SKM-1 treated with dmso at 0.1 percent for 144 hours (cell line): ENCODE measurements around the gene GPC1.

ENCODE experiments used
- DNase-seq: peaks from one replicate; lab custom pipeline; 2025; ENCODE audit not compliant: unreplicated experiment; lab: John Stamatoyannopoulos, UW

The GPC1 gene

DNA sequence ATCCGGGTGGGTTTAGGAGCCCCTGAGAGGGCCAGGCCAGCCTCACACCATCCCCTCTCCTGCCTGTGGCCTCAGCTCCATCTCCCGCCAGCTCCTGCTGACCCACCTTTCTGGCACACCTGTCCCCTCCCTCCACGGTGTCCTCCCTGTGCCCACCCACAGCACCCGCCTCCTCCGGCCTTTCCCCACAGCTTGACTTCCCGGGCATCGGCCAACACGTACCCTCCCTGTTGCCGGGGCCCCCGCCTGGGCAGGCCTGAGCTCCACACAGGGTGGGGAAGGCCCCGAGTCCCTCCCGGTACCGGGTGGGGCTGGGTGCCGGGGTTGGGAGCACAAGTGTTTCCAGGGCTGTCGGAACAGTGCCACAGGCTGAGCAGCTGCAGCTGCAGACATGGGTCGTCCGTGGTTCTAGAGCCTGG, 6.5 kb downstream of the GPC1 start:
- no peak for DNase-seq

DNA sequence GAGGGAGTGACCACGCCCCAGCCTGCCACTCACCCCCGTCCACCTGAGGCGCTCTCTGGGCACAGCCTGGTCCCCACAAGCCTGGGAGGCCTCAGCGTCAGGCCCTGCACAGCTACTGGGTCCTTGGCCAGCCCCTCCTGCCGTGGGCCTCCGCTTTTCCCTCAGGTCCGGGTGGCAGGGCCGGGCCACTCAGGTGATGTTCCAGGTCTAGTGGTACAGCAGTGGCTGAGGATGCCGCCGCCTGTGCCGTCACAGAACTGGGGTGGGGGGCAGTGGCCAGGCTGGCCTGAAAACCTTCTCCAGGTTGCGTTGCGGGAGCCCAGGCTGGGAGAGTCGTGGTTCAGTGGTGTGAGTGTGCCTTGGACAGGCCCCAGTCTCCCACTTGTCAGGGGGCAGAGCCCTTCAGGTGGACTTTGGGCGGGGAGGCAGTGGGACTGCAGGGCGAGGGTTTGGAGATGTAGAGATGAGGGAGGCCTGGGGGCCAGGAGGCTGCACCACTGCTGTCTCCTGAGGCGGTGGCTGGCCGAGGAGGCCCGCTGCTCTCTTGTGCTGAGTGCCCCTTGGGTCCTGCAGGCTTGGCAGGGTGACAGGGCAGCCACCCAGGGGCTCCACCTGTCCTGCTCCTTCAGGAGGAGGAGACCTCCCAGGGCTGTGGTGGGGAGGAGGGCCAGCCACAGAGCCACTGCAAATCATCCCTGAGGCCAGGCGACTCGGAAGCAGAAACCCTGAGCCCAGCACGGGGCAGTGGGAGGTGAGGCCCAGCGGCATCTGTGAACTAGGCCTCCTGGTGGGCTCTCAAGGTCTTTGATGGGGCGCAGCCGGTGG, 7.6 kb downstream of the GPC1 start:
- DNase-seq, result no peak

DNA sequence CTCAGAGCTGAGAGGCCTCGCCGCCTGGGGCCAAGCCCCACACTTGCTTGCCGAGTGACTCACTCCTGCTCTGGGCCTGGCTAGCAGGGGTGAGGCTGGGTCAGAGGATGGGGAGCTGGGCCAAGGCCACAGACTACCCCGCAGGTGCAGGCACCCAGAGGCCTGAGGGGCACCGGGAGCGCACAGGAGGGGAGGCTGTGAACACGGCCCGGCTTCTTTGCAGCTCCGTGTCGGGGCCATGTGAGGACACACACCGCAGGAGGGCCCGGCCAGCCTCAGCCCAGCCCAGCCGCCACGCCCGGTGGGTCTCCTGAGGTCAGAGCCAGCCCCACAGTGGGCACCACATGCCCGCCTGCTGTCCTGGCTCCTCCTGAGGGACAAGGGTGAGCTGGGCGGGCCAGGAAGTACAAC, 8.4 kb downstream of the GPC1 start:
- DNase-seq, result no peak

DNA sequence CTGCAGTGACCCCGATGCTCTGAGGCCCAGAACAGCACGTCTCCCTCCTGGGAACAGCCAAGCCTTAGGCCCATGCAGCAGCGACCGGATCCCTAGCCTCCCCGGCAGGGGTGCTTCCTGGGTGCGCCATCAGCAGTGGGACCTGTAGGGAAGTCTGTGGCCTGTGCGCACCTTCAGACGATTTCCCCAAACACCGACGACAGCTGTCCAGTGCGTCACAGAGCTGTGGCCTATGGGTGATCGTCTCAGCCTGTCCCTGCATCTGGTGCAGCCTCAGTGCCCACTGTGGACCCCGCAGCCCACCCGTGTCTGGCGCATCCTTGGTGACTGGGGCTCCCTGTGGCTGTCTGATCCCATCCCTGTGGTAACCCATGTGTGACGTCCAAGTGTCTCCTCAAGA, 9.0 kb downstream of the GPC1 start:
- DNase-seq, result no peak

DNA sequence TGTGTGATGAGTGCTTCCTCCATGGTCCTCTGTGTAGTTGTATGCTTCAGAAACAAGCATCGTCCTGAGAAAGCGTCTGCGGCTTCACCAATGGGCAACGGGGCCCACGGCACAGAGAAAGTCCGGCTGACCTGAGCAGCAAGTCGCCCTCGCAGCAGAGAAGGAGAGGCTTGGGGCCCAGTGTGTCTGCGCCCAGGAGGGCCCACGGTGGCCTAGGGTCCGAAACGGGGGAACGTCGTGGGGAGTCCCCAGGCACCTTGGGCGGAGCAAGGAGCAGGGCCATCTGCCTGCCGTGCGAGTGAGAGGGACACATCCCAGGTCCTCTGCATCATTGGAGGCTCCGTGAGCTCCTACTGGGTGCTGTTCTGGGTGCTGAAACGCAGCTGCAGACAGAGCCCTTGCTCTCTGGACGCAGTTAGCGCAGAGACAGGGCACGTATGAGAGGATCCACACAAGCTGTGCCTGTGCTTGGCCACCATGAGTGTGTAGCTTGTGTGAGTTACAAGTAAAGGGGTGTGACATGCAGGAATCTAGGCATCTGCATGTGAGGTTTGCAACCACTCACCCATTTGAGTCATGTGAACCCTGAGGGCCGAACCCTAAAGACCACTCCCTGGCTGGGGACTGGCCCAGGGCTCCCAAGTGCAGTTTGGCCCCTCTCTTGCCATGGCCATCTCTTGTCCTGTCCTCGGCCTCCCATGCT, 10.6 kb downstream of the GPC1 start:
- DNase-seq, result no peak

DNA sequence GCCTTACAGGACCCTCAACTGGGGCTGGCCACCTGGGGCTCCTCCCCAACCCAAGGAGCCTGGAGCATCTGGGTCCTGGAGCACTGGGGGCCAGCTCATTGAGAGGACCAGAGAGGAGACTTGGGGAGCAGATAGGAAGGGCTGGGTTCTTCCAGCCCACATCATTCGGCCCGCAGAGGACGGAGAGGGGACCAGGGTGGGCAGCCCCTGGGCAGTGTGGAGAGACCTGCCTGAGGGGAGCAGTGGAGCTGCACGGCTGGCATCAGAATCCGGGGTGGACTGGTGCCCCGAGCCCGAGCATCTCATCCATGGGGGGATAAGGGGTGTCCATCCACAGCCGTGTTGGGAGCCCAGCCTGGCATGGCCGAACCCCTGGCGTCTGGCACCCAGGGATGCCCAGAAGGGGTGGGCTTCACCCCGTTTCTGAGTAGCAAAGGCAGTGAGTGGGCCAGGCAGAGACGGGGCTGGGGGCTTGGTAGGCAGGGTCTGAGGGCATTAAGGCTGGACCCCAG, 11.3 kb downstream of the GPC1 start:
- no peak for DNase-seq

DNA sequence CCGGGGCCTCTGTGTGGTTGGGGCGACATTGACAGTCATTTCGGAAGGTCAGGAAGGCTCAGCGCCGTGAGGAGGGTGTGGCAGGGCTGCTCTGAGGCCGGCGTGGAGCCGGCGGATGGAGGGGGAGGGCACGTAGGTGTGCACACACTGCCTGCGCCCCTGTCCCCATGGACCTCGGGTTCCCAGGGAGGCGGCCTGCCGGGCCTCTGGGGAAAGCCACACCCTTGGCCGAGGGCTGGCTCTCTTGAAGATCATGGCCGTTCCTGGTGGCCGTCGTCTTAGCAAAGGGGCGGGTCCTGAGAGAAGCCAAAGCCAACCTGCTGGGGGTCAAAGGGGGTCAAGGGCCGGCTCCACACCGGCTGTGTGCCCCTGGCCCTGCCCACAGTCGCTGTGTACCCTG, 11.9 kb downstream of the GPC1 start:
- no peak for DNase-seq

DNA sequence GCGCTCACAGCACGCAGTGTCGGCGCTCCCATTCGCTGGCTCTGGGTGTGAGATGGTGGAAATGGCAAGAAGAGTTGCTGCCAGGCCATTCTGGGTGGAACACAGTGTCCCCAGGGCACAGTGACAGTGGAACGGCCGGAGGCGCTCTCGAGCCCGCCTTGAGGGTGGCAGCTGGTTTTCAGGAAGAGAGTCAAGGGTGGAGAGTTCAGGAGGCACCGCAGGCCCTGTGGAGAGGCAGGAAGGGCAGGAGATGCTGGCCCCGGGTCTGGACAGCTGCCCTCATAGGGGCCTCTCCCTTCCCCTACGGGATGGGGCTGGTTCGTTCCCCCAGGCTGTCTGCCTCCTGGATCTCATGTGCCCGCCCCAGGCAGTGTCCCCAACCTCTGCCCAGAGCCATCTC, 12.5 kb downstream of the GPC1 start:
- DNase-seq, result no peak

DNA sequence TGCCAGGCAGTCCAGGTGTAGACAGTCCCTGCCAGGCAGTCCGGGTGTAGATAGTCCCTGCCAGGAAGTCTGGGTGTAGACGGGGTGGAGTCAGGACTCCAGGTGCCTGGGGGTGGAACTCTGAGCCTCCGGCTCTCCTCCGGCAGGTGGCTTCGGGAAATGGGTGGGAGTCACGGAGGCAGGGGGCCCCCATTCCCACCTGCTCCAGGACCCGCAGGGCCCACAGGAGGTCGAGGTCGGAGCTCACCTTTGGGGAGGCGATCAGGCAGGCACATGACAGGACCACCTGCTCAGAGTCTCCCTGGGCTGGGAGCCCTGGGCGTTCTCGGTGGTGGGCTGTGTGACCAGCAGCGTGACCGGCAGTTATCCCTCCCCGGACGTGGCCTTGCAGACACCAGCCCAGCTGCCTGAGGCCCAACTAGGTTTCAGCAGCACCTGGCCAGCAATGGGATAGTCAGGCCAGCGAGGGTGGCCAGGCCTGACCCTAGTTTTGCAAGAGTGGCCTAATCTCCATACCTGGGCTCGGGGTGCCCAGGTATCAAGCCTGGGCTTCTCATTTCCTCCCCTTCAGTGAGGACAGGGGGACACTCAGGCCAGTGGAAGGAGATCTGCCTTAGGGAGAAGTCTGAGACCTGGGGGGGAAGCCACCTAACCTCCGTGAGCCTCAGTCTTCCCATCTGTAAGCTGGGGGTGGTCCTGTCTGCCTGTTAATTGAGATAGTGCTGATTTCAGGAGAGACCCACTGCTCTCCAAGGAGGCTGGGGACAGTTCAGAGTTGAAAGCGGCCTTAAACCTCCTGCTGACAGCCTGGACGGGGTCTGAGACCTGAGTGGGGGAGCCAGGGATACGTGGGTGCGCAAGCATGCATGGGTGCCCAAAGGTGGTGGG, 13.2 kb downstream of the GPC1 start:
- no peak for DNase-seq

DNA sequence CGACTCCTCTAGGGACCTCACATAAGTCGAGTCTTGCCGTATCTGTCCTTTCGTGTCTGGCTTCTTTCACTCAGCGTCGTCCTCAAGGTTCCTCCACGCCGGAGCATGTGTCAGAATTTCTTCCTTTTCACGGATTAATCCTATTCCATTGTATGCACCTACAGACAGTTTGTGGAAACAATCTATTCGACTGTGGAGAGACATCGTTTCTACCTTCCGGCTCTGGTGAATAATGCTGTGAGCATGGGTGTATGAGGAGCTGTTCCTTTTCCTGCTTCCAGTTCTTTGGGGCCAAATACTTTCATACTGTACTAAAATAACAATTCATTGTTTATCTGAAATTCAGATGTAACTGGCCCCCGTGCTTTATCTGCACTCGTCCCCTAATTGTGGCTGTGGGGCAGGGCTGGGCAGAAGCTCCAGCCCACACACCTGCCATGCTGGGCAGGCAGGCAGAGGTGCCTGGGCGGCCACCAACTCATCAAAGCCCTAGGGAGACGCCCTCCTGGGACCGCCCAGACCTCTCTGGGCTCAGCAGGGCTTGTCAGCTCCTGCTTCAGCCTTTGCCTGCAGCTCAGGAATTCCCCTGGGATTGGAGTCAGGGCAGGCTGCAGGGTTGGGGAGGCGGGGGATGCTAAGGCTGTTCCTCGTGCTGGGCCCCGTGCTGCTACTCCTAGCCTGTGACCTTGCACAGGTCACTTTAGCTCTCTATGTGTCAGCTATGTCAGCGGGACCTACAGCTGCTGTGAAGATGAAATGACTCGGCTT, 14.5 kb downstream of the GPC1 start:
- DNase-seq, result no peak

DNA sequence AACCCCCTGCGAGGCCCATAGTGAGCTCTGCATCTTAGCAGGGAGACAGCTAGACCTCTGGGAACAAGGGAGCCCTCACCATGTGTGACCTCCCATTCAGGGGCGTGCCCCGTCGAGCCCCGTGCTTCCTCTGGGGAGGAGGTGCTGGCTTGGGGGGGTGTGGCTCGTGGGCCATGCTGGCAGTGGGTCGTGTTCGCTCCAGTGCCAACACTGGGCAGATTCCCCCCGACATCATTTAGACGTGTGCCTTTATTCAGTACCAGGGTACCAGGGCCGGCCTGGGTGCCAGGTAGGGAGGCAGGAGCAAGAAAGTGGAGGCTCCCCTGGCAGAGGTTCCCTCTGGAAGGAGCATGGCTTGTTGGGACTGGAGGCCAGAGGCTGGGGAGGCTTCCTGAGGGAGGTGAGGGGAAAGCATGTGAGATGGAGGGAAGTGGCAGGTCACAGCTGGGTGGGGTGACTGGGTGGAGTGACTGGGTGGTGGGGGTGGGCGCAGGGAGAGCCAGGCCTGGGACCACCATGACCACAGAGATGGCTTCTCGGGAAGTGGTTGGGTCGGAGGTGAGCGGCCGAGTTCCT, 15.2 kb downstream of the GPC1 start:
- DNase-seq, result no peak

DNA sequence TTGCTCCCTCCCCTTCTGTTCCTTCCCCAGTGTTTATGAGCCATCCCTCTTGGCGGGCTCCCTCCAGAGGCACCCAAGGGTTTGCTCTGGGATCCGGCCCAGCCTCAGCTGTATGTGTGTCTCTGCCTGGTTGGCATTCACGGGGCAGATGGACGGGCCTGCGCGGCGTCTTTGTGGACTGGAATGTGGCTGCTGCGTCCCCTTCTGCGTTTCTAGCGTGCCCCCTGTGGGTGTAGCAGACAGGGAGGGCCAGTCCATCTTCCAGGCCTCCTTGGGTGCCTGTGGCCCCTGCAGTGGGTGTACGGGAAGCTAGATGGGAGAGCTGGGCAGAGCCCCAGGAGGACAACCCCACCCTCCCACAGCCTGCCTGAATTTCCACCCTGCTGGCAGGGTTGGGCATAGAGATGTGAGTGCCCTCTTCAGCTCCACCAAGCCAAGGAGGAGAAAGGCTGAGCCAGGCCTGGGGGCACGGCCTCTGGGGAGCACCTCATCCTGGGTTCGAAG, 15.7 kb downstream of the GPC1 start:
- DNase-seq, result no peak

DNA sequence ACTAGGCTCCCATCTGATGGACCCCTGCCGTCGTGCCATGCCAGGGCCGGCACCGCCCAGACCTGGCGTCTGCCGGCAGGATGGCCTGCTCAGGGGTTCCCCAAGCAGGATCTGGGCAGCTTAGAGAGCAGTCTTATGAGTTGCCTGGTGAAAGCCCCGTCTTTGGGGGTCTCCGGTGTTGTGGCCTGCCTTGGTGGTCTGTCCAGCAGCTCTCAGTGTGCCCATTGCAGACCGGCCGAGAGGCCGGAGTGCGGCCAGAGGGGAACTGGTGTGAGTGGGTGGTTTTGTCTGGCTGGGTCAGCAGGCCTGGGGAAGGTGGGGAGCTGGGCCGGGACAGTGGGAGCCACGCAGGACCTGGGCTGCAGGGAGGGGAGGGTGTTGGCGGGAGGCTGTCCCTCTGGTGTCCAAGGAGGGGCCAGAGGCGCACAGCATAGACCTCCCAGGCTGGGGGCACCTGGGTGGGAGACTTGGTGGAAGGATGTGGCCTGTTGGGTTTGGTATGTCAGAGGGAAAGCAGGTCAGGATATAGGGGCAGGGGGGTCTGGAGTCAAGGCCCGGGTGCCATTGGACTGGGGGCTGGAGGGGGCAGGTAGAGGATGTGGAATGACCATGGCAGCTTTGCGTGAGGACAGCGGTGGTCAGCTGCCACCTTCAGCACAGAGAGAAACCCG, 16.5 kb downstream of the GPC1 start:
- DNase-seq, result no peak

DNA sequence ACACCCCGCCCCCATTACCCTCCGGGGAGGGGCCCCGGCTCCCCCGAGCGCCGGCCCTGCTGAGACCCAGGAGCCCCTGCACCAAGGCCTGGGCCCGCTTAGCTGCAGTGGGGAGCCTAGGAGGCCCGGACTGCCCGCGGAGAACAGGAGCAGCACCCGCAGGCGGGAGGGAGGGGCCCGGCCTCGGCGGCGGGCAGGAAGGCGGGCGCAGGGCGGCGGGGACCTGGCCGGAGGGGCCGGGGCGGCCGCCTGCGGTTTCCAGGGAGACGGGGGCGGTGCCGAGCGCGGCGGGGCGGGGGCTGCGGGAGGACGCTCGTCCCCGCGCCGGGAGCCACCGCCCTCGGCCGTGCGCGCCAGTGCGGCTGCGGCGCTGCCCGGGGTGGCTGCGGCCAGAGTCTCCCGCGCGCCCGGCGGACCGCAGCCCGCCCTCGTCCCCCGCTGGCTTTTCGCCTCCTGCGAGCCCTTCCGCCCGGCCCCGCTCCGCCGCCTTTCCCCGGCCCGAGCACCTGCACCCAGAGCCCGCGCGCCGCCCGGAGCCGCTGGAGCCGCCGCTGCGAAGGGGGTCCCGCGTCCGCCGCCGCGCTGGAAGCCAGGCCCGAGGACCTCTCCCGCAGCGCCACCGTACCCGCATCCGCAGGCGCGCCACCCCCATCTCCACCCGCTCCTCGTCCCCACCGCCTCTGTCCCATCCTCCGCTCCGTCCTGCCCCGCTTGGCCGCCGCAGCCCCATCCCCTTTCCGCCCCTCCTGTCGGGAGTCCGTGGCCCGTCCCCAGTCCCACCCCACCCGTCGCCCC, 17.2 kb downstream of the GPC1 start:
- no peak for DNase-seq

DNA sequence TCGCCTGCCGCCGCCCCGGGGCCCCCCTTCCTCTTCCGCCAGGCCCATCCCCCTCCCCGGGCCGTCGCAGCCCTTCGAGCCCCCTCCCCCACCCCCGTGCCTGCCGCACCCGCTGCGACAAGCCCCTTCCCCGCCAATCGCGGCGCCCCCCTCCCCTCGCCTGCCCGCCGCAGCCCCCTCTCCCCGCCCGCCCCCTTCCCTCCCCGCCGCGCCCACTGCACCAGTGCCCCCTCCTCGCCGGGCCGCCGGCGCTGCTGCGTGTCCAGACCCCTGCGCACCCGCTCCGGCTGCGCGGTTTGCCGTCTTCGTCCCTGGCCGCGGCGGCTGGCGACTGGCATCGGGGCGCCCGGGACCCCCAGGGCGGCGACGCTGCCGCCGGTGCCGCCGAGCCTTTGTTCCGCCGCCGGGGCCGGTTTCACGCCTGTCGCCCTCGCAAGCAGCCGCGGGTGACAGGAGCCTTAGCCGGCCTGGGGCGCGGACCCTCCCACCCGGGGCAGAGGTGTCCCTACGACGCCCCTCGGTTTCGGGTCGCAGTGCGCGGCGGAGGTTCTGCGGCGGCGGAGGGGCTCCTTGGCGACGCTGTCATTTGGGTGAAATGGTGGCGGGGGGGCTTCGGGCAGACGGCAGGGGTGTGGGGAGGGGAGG, 18.1 kb downstream of the GPC1 start:
- DNase-seq, result no peak

DNA sequence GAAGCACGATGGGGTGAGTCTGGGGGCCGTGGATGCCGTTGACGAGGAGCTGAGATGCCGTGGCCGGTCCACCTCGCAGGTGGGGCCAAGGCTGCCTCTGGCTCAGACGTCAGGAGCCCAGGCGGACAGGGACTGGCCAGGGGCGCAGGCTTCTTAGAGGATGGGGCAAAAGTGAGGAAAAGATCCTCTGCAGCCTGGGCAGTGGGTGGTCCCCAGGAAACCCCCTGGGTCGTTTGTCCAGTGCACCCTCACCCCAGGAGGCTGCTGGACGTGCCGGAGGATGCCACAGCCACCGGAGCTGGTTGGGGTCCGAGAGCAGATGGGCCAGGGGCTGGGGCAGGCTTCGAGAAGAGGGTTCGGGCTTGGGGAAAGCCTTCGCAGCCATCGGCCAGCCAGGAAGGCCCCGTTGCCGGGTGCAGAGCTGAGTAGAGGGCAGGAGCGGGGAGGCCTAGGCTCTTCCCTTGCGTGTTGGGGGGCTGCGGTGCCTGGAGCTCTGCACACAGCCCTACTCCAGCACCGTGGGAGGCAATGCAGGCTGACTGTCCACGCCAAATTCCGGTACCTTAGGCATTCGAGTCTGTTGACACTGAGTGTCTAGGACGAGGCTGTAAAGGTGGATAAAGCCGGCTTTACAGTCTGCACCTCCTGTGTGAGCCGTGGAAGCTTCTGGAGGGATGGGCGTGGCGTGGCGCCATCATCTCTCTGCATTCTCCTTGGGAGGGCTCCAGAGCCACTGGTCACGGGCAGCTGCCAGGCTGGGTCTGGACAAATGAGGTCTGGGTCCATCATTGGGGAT, 18.8 kb downstream of the GPC1 start:
- DNase-seq, result no peak

DNA sequence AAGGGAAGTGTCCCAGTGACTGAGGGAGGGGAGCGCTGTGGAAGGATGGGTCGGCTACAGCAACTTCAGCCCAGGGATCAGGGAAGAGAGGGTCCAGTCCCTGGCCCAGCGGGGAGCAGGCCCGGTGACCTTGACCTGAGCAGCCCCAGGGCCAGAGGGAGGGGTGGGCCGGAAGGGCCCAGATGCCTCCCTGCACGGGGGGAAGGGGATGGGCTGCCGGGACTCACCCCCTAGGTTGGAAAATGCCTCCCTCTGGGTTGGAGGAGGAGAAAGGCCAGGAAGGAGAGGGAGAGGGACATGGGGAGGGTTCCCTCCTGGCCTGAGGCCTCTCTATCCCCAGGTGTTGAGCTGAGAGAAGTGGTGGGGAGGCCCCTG, 19.8 kb downstream of the GPC1 start:
- DNase-seq, result no peak
